ENCODE data around the gene DNAJC21. TPM values are rescaled to one million over a fixed set of nuclear protein-coding genes. Genes with fewer than 3 reads are reported as not detected.

Gene DNAJC21
- total and polyA plus RNA-seq, 3 donors from 2014 or later = 58.3 to 75.4 (median 63.0) TPM

- Histone ChIP-seq H3K9me3 (no peaks in the 10 kb centered on the region), H3K4me3 (peak overlapping the region; percentile 84 to 93), H3K36me3 (ENCODE audit: low read depth, missing control alignments) (no peaks in the 10 kb centered on the region), H3K4me1 (peaks cover 15% of the 10 kb centered on the region), H3K27me3 (no peaks in the 10 kb centered on the region), H3K27ac (peak overlapping the region; percentile 92 to 96)
- DNase-seq = no peak
- WGBS, 2 donors = 2 to 3% methylated on average over 3 of the region's 3 CpGs
- TF ChIP-seq, protein P1, sequence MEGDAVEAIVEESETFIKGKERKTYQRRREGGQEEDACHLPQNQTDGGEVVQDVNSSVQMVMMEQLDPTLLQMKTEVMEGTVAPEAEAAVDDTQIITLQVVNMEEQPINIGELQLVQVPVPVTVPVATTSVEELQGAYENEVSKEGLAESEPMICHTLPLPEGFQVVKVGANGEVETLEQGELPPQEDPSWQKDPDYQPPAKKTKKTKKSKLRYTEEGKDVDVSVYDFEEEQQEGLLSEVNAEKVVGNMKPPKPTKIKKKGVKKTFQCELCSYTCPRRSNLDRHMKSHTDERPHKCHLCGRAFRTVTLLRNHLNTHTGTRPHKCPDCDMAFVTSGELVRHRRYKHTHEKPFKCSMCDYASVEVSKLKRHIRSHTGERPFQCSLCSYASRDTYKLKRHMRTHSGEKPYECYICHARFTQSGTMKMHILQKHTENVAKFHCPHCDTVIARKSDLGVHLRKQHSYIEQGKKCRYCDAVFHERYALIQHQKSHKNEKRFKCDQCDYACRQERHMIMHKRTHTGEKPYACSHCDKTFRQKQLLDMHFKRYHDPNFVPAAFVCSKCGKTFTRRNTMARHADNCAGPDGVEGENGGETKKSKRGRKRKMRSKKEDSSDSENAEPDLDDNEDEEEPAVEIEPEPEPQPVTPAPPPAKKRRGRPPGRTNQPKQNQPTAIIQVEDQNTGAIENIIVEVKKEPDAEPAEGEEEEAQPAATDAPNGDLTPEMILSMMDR (IDR thresholded peaks at IDR 0.05) = no peak
- TF ChIP-seq POLR2A (IDR thresholded peaks at IDR 0.05) = no peak
- intact Hi-C loops (cut with DNase I; ENCODE audit: low total_unique reads) = no loop called here
Observed at GRCh38 chr5:34930462-34930844, 1.1 kb downstream of the DNAJC21 start.

DNA sequence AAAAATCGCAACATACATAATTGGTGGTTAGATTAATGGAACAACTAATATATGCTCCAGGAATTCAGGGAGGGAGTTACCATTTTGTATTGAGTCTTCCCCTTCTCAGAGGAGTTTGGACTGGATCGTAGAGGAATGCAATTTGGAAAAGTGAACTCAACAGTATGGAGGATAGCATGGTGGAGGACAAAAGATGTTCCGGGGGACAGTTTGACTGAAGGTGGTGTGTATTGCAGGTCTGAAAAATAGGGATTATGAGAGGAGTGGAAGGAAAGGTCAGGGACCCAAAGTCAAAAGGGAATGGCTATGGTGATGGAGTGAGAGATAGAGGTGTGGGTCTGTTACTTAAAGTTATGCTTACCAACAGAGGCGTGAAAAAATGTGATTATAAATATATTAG, 1.5 kb downstream of the DNAJC21 start:
- TF ChIP-seq, protein P1 (IDR thresholded peaks at IDR 0.05) = no peak
- TF ChIP-seq POLR2A (IDR thresholded peaks at IDR 0.05) = no peak
- Histone ChIP-seq H3K36me3 (ENCODE audit: low read depth, missing control alignments) (no peaks in the 10 kb centered on the region), H3K4me1 (peaks cover 15% of the 10 kb centered on the region), H3K9me3 (no peaks in the 10 kb centered on the region), H3K4me3 (peak overlapping the region; percentile 84 to 93), H3K27ac (peak overlapping the region in 1 of 2 donors; percentile 96), H3K27me3 (no peaks in the 10 kb centered on the region)
- 52 to 65% methylated on average over 4 of the region's 4 CpGs for WGBS, 2 donors
- DNase-seq = no peak
- intact Hi-C loops (cut with DNase I; ENCODE audit: low total_unique reads) = no loop called here

DNA sequence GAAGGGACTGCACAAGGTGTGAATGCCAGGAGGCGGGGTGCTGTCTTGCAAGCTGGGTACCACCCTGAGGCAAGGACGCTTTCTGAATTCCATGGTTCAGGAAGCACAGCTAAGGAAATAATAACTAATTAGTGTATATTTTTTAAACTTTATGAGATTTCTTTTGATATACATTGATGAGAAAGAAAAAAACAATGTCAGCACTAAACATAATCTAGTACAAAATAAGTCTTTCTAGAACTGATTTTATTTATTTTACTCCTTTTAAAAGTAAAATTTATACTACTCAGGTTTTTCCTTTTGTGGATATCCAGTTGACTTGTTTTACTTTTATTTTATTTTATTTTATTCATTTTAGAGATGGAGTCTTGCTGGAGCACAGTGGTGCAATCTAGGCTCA, 3.6 kb downstream of the DNAJC21 start:
- no peak overlapping the region for H3K27ac ChIP-seq
- H3K9me3 ChIP-seq = no peaks in the 10 kb centered on the region
- TF ChIP-seq, protein P1 (IDR thresholded peaks at IDR 0.05) = no peak
- no peak for TF ChIP-seq POLR2A (IDR thresholded peaks at IDR 0.05)
- intact Hi-C loops (cut with DNase I; ENCODE audit: low total_unique reads) = no loop called here
- WGBS, 2 donors = 92 to 98% methylated on average over 2 of the region's 2 CpGs
- no peak for DNase-seq
- no peak overlapping the region for H3K4me3 ChIP-seq
- peaks cover 15% of the 10 kb centered on the region for H3K4me1 ChIP-seq
- no peaks in the 10 kb centered on the region for H3K27me3 ChIP-seq
- no peaks in the 10 kb centered on the region for H3K36me3 ChIP-seq (ENCODE audit: low read depth, missing control alignments)

DNA sequence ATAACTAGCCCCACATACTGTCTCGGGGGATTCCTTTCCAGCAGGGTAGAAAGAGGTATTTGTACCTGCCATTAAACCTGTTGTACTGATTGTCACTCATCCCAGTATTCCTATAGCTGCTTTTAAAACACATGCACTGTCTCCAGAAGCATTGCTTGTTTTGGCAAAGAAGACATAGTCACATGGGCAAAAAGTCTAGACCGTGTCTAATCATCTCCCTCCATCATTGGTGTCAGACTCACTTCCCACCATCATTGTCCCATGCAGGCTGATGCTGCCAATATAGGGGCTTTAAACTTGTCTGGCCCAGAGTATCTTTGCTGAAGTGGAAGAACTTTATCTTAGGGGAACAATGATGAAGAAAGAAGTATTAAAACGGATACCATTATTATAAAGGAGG, 12.6 kb downstream of the DNAJC21 start:
- Histone ChIP-seq H3K27me3 (no peaks in the 10 kb centered on the region), H3K4me1 (no peaks in the 10 kb centered on the region), H3K9me3 (no peaks in the 10 kb centered on the region), H3K4me3 (no peak overlapping the region), H3K36me3 (ENCODE audit: low read depth, missing control alignments) (no peaks in the 10 kb centered on the region), H3K27ac (no peak overlapping the region)
- intact Hi-C loops (cut with DNase I; ENCODE audit: low total_unique reads) = no loop called here
- 82 to 88% methylated on average over 3 of the region's 3 CpGs for whole genome bisulfite sequencing, 2 donors
- no peak for DNase-seq
- TF ChIP-seq, protein P1 (IDR thresholded peaks at IDR 0.05) = no peak
- TF ChIP-seq POLR2A (IDR thresholded peaks at IDR 0.05) = no peak

DNA sequence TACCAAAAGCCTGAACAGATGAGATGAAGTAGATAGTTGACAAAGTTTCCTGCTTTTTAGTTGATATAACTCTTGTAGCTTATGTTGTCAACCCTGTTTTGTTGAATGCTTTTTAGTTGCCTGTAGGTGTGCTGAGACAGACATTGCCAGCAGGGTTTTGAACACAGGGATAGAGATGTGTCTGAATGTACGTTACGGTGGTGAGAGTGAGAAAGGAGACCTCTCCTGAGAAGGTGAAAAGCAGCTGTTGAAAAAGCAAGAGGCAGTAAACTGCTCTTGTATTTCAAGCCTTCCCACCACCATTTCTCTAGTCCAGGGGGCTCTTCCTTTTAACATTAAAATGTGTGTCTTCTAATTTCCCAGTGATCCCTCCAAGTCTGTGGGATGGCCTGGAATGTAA, 14.7 kb downstream of the DNAJC21 start:
- no peaks in the 10 kb centered on the region for H3K36me3 ChIP-seq (ENCODE audit: low read depth, missing control alignments)
- no peaks in the 10 kb centered on the region for H3K4me1 ChIP-seq
- WGBS, 2 donors = 97% methylated on average over 2 of the region's 2 CpGs
- DNase-seq = no peak
- no peak overlapping the region for H3K27ac ChIP-seq
- no peaks in the 10 kb centered on the region for H3K27me3 ChIP-seq
- no peak for TF ChIP-seq POLR2A (IDR thresholded peaks at IDR 0.05)
- TF ChIP-seq, protein P1 (IDR thresholded peaks at IDR 0.05) = no peak
- no peaks in the 10 kb centered on the region for H3K9me3 ChIP-seq
- H3K4me3 ChIP-seq = no peak overlapping the region
- intact Hi-C loops (cut with DNase I; ENCODE audit: low total_unique reads) = no loop called here

All from testis (tissue), 3 donors.